ENCODE data around the gene REPIN1. TPM values are rescaled to one million over a fixed set of nuclear protein-coding genes. Genes with fewer than 3 reads are reported as not detected.

Gene REPIN1
- total and polyA plus RNA-seq, 2 donors (not counting 1 experiment from before 2014, with no cell fraction given) = 165 to 190 TPM

GRCh38 chr7:150361402-150361801, 7.2 kb upstream of the REPIN1 start:
- Histone ChIP-seq H3K4me1 (ENCODE audit: control insufficient read depth in 2 of 2, insufficient read depth in 2 of 2, low read length in 2 of 2) (peaks cover 49 to 55% of the 10 kb centered on the region in 2 donors), H3K9me3 (ENCODE audit: control extremely low read depth in 1 of 3, control insufficient read depth in 2 of 3, insufficient read depth in 1 of 3, low read length in 2 of 3) (no peaks in the 10 kb centered on the region), H3K36me3 (replicated peaks in 1 of 2; ENCODE audit: control extremely low read depth in 1 of 2, control insufficient read depth in 1 of 2, extremely low read depth in 1 of 2, insufficient read depth in 2 of 2, low read length in 1 of 2) (no peaks in the 10 kb centered on the region), H4K20me1 (ENCODE audit: control insufficient read depth, insufficient read depth, low read length, poor library complexity, severe bottlenecking) (no peaks in the 10 kb centered on the region), H3K9ac (ENCODE audit: low read length) (no peak overlapping the region), H3K27ac (ENCODE audit: low read length in 2 of 2) (no peak overlapping the region), H3K79me2 (ENCODE audit: control insufficient read depth, insufficient read depth, low read length) (no peaks in the 10 kb centered on the region), H2AFZ (ENCODE audit: insufficient read depth, low read depth, low read length, poor library complexity, severe bottlenecking) (no peak overlapping the region), H3K27me3 (replicated peaks in 1 of 4; ENCODE audit: control extremely low read depth in 1 of 4, control insufficient read depth in 3 of 4, insufficient read depth in 4 of 4, low read length in 3 of 4) (no peaks in the 10 kb centered on the region), H3K4me2 (replicated peaks; ENCODE audit: low read depth, low read length, poor library complexity, severe bottlenecking) (no peak overlapping the region), H3K4me3 (ENCODE audit: control extremely low read depth in 1 of 5, extremely low read depth in 1 of 5, insufficient read depth in 1 of 5, low read depth in 2 of 5, low read length in 4 of 5) (no peak overlapping the region)
- ATAC-seq (ENCODE audit: low read depth) = no peak
- no peaks in the 10 kb centered on the region for H3K27me3 Mint-ChIP-seq
- ChIA-PET POLR2A (interaction anchor here (0.6 to 1.7 kb wide), 2 partner anchors 9 to 85 kb away, joined by 6 to 14 read pairs; no protein-coding TSS in a partner anchor), CTCF (no interaction called here)
- no peak overlapping the region for H3K27ac Mint-ChIP-seq
- intact Hi-C loops (cut with micrococcal nuclease) = loop anchor here (10.0 kb wide), 1 partner anchor 663 kb away; the partner anchor contains the start of genes ABCB8 and ATG9B
- TF ChIP-seq CTCF (IDR thresholded peaks at IDR 0.05) (no peak), EZH2 (IDR thresholded peaks at IDR 0.05; ENCODE audit: borderline replicate concordance, insufficient read depth, low read depth, low read length, poor library complexity, severe bottlenecking) (no peak)
- WGBS (ENCODE audit: insufficient coverage) = 90% methylated on average over 7 of the region's 7 CpGs
- H3K4me1 Mint-ChIP-seq = peaks cover 61% of the 10 kb centered on the region
- no peaks in the 10 kb centered on the region for H3K9me3 Mint-ChIP-seq (ENCODE audit: insufficient read depth)
- no peak overlapping the region for H3K4me3 Mint-ChIP-seq
- no peak for DNase-seq

DNA sequence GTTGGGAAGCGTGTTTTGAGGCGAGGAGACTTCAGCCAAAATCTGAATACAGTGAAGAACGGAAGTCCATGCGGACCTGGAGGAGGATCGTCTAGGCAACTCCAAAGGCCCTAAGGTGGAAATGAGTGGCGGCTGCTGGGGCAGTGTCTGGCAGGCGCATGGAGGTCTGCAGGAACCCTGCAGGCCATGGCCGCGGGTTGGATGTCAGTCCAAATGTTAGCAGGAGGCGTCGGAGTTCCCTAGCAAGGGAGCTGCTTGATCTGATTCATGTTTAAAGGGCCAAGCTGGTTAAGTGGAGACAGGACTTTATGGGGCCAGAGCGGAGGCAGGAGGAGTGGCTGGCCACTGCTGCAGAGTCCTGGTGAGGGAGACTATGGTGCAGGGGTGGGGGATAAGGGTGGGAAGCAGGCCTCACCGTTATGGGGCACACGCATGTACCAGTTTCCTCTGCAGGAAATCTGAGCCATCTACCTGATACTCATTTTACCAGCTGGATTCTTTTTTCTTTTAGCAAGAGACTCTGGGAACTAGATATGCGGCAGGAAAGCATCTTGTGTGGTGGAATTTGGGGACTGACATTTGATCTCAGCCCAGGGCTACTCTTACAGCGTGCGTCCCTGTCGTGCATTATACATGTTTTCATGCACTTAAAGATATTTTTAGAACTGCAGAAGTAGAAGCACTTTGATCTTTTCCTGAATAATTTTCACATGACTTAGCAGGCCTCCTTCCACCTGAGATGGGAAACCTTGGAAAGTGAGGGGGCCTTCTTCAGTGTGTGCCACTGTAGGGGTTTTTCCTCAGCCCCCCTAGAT, 6.6 kb upstream of the REPIN1 start:
- Histone ChIP-seq H3K79me2 (ENCODE audit: control insufficient read depth, insufficient read depth, low read length) (no peaks in the 10 kb centered on the region), H2AFZ (ENCODE audit: insufficient read depth, low read depth, low read length, poor library complexity, severe bottlenecking) (no peak overlapping the region), H3K9ac (ENCODE audit: low read length) (no peak overlapping the region), H3K9me3 (ENCODE audit: control extremely low read depth in 1 of 3, control insufficient read depth in 2 of 3, insufficient read depth in 1 of 3, low read length in 2 of 3) (no peaks in the 10 kb centered on the region), H3K27ac (ENCODE audit: low read length in 2 of 2) (no peak overlapping the region), H4K20me1 (ENCODE audit: control insufficient read depth, insufficient read depth, low read length, poor library complexity, severe bottlenecking) (no peaks in the 10 kb centered on the region), H3K4me2 (replicated peaks; ENCODE audit: low read depth, low read length, poor library complexity, severe bottlenecking) (no peak overlapping the region), H3K36me3 (replicated peaks in 1 of 2; ENCODE audit: control extremely low read depth in 1 of 2, control insufficient read depth in 1 of 2, extremely low read depth in 1 of 2, insufficient read depth in 2 of 2, low read length in 1 of 2) (no peaks in the 10 kb centered on the region), H3K4me3 (ENCODE audit: control extremely low read depth in 1 of 5, extremely low read depth in 1 of 5, insufficient read depth in 1 of 5, low read depth in 2 of 5, low read length in 4 of 5) (no peak overlapping the region), H3K27me3 (replicated peaks in 1 of 4; ENCODE audit: control extremely low read depth in 1 of 4, control insufficient read depth in 3 of 4, insufficient read depth in 4 of 4, low read length in 3 of 4) (no peaks in the 10 kb centered on the region), H3K4me1 (ENCODE audit: control insufficient read depth in 2 of 2, insufficient read depth in 2 of 2, low read length in 2 of 2) (peaks cover 51 to 57% of the 10 kb centered on the region in 2 donors)
- no peak overlapping the region for H3K4me3 Mint-ChIP-seq
- H3K27ac Mint-ChIP-seq = peak overlapping the region; percentile 7
- TF ChIP-seq CTCF (IDR thresholded peaks at IDR 0.05) = no peak
- no peak for TF ChIP-seq EZH2 (IDR thresholded peaks at IDR 0.05; ENCODE audit: borderline replicate concordance, insufficient read depth, low read depth, low read length, poor library complexity, severe bottlenecking)
- DNase-seq (no peak), ATAC-seq (ENCODE audit: low read depth) (no peak)
- no peaks in the 10 kb centered on the region for H3K27me3 Mint-ChIP-seq
- peaks cover 60% of the 10 kb centered on the region for H3K4me1 Mint-ChIP-seq
- intact Hi-C loops (cut with micrococcal nuclease) = loop anchor here (10.0 kb wide), 1 partner anchor 663 kb away; the partner anchor contains the start of genes ABCB8 and ATG9B
- ChIA-PET POLR2A (interaction anchor here (0.6 to 1.7 kb wide), 2 partner anchors 9 to 84 kb away, joined by 6 to 14 read pairs; no protein-coding TSS in a partner anchor), CTCF (interaction anchor here (1.0 kb wide), 1 partner anchor 8 kb away, joined by 3 read pairs; no protein-coding TSS in a partner anchor)
- 93% methylated on average over 12 of the region's 18 CpGs for whole genome bisulfite sequencing (ENCODE audit: insufficient coverage)
- H3K9me3 Mint-ChIP-seq (ENCODE audit: insufficient read depth) = no peaks in the 10 kb centered on the region
